ENCODE measurements around the gene OR1L6.

OR1L6 gene

GRCh38 chr9:122742003-122742402 is at the start of gene OR1L6:
TSS of gene OR1L6 (plus strand) at chr9:122742303. CDS start at chr9:122749848, 7,545 bp downstream.
- DNase-seq (ENCODE audit: low read depth): no peak

- DNase-seq (ENCODE audit: low read depth): no peak
Observed at GRCh38 chr9:122695696-122696095, 46.4 kb upstream of the OR1L6 start.

- DNase-seq (ENCODE audit: low read depth): no peak
Observed at GRCh38 chr9:122718038-122718437, 24.1 kb upstream of the OR1L6 start.

GRCh38 chr9:122719218-122719617 is 22.9 kb upstream of the OR1L6 start:
- DNase-seq (ENCODE audit: low read depth): no peak

GRCh38 chr9:122723690-122724089 is 18.4 kb upstream of the OR1L6 start, which contains the start of gene OR1L4:
TSS of gene OR1L4 (plus strand) at chr9:122723990. CDS start at chr9:122723990, 0 bp downstream.
- DNase-seq (ENCODE audit: low read depth): no peak

GRCh38 chr9:122754825-122755224 is 12.7 kb downstream of the OR1L6 start:
- no peak for DNase-seq (ENCODE audit: low read depth)

GRCh38 chr9:122767817-122768216 is 25.7 kb downstream of the OR1L6 start:
- DNase-seq (ENCODE audit: low read depth): no peak

GRCh38 chr9:122777052-122777451 is 34.9 kb downstream of the OR1L6 start:
- no peak for DNase-seq (ENCODE audit: low read depth)

GRCh38 chr9:122777935-122778627 is 36.0 kb downstream of the OR1L6 start:
- no peak for DNase-seq (ENCODE audit: low read depth)

- no peak for DNase-seq (ENCODE audit: low read depth)
Observed at GRCh38 chr9:122779181-122779580, 37.1 kb downstream of the OR1L6 start.

- DNase-seq (ENCODE audit: low read depth): no peak
Observed at GRCh38 chr9:122780026-122780425, 37.9 kb downstream of the OR1L6 start.

- no peak for DNase-seq (ENCODE audit: low read depth)
Observed at GRCh38 chr9:122781671-122782070, 39.6 kb downstream of the OR1L6 start.

GRCh38 chr9:122785269-122785668 is 43.2 kb downstream of the OR1L6 start:
- DNase-seq (ENCODE audit: low read depth): no peak

GRCh38 chr9:122786338-122786737 is 44.2 kb downstream of the OR1L6 start:
- no peak for DNase-seq (ENCODE audit: low read depth)

GRCh38 chr9:122788831-122789230 is 46.7 kb downstream of the OR1L6 start, which contains the start of gene OR5C1:
TSS of gene OR5C1 (plus strand) at chr9:122788933. CDS start at chr9:122788933, 0 bp downstream.
- DNase-seq (ENCODE audit: low read depth): no peak

GRCh38 chr9:122789256-122790046 is 47.3 kb downstream of the OR1L6 start:
- DNase-seq (ENCODE audit: low read depth): no peak

GRCh38 chr9:122791872-122792669 is 50.0 kb downstream of the OR1L6 start:
- no peak for DNase-seq (ENCODE audit: low read depth)

GRCh38 chr9:122797316-122798063 is 55.4 kb downstream of the OR1L6 start:
- DNase-seq (ENCODE audit: low read depth): no peak
